Measurements from ENCODE around the gene CALD1. TPM values are rescaled to one million over a fixed set of nuclear protein-coding genes. Genes with fewer than 3 reads are reported as not detected.
A peak's percentile ranks its signal among the peaks of the same experiment; 100 is the strongest.

Gene CALD1
- polyA plus RNA-seq, 1 donor from 2014 or later, result 8.0 TPM

DNA sequence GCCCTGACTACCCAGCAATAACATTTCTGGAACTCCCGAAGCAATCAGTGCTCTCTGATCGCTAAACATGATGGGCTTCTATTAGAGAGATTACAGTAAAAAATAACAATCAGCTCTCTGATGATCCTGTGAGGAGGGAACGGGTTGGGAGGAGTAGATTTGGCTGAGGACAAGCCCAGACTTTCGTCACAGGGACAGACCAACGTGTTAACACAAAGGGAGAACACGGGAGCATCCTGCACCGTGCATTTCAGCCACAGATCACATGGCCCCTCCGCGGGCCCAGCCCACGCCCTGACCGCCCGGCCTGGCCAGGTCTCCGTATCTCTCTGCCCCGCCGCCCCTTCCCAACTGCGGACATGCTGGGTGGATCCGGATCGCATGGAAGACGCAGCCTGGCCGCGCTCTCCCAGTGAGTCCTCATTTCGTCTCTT, 111.8 kb downstream of the CALD1 start:
- TF ChIP-seq MXI1 (conservative IDR thresholded peaks at IDR 0.05; ENCODE audit: poor library complexity, severe bottlenecking), result peak; percentile 54
- no peak for TF ChIP-seq RAD21 (conservative IDR thresholded peaks at IDR 0.05)
- peak overlapping the region; percentile 42 for H3K4me2 ChIP-seq (ENCODE audit: low read length)
- H3K9me3 ChIP-seq (ENCODE audit: low read length), result no peaks in the 10 kb centered on the region
- H3K9ac ChIP-seq (ENCODE audit: low read length), result peak overlapping the region; percentile 65
- H3F3A ChIP-seq (ENCODE audit: insufficient read depth, low read length, poor library complexity, severe bottlenecking), result no peaks in the 10 kb centered on the region
- H3K9me2 ChIP-seq (ENCODE audit: insufficient read depth, low read length), result no peaks in the 10 kb centered on the region
- no peaks in the 10 kb centered on the region for H3K27me3 ChIP-seq (ENCODE audit: insufficient read depth, low read depth, low read length)
- H3K36me3 ChIP-seq (ENCODE audit: insufficient read depth, low read length), result no peaks in the 10 kb centered on the region
- no peaks in the 10 kb centered on the region for H4K20me1 ChIP-seq (ENCODE audit: insufficient read depth)
- H2AFZ ChIP-seq (ENCODE audit: low read depth, low read length), result peak overlapping the region; percentile 71
- H3K27ac ChIP-seq (ENCODE audit: low read length), result no peak overlapping the region
- peak overlapping the region; percentile 73 for H3K4me3 ChIP-seq (ENCODE audit: low read length)
- no peaks in the 10 kb centered on the region for H3K79me2 ChIP-seq (replicated peaks; ENCODE audit: insufficient read depth, low read length)

DNA sequence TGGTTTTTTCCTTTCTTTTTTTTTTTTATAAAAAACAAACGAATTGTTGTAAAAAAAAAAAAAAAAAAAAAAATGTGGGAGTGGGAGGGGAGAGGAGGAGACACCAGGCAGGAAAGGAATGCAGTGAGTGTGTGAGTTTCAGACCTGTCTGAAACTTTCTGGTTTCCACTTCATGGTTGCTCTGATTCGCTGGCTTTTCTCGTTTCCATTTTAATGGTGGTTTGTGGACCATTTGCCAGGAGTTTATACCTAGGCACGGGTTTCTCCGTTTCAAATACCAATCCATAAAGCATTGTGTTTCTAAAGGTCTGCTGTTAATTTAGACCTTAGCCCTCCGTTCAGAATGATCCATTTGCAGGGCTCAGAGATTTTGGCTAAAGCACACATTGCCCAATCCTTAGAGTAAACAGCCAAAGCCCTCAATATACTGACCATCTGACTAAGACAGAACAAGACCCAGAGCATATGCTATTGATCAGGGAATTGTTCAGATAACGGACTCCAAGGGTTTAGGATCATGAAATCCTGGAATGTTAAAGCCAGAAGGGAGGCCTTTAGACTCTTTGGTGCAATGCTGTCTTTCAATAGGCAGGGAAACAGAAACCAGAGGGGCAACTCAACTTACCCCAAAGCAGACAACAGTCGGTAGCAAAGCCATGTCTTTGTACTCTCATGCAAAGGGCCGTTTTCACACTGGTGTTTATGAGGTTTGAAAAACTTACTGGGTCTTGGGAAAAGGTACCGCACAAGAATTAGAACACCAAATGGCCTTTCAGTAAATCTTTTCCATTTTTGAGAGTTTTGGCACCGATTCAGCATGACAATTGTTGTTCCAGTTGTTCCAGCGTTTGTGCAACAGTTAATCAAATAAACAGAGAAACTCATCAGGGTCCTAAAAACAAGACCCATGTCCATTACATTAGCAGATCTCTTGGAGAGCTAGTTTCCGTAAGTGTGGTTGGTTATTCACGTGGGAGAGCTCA, 112.6 kb downstream of the CALD1 start:
- no peaks in the 10 kb centered on the region for H3K79me2 ChIP-seq (replicated peaks; ENCODE audit: insufficient read depth, low read length)
- TF ChIP-seq RAD21 (conservative IDR thresholded peaks at IDR 0.05) (no peak), POLR2AphosphoS5 (IDR thresholded peaks at IDR 0.05) (no peak), SMC3 (conservative IDR thresholded peaks at IDR 0.05; ENCODE audit: poor library complexity) (no peak), EZH2 (IDR thresholded peaks at IDR 0.05; ENCODE audit: borderline replicate concordance, insufficient read depth, low read length, poor library complexity, severe bottlenecking) (no peak)
- peak overlapping the region; percentile 65 for H3K9ac ChIP-seq (ENCODE audit: low read length)
- H3F3A ChIP-seq (ENCODE audit: insufficient read depth, low read length, poor library complexity, severe bottlenecking), result no peaks in the 10 kb centered on the region
- H3K36me3 ChIP-seq (ENCODE audit: insufficient read depth, low read length), result no peaks in the 10 kb centered on the region
- peak overlapping the region; percentile 71 for H2AFZ ChIP-seq (ENCODE audit: low read depth, low read length)
- H3K9me3 ChIP-seq (ENCODE audit: low read length), result no peaks in the 10 kb centered on the region
- H4K20me1 ChIP-seq (ENCODE audit: insufficient read depth), result no peaks in the 10 kb centered on the region
- H3K9me2 ChIP-seq (ENCODE audit: insufficient read depth, low read length), result no peaks in the 10 kb centered on the region
- H3K27me3 ChIP-seq (ENCODE audit: insufficient read depth, low read depth, low read length), result no peaks in the 10 kb centered on the region
- no peak overlapping the region for H3K27ac ChIP-seq (ENCODE audit: low read length)
- peak overlapping the region; percentile 73 for H3K4me3 ChIP-seq (ENCODE audit: low read length)
- peak overlapping the region; percentile 42 for H3K4me2 ChIP-seq (ENCODE audit: low read length)

DNA sequence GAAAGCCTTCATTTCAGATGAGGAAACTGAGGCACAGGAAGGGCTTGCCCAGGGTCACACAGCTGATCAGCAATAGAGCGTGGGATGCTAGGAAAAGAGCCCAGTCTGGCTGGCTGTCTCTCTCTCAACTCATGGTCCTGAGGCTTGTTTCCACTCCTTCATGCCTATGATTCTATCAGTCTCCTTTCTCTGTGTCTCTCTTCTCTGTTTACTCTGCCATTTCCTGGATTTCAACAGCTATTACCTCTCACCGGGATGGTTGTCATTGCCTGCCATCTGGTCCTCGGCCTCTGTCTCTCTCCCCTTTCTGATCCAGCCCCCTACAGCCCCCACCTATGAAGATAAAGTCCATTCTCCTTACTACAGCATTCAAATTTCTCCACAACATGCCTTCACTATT, 113.5 kb downstream of the CALD1 start:
- Histone ChIP-seq H3K9me2 (ENCODE audit: insufficient read depth, low read length) (no peaks in the 10 kb centered on the region), H3K36me3 (ENCODE audit: insufficient read depth, low read length) (no peaks in the 10 kb centered on the region), H3K9me3 (ENCODE audit: low read length) (no peaks in the 10 kb centered on the region), H3F3A (ENCODE audit: insufficient read depth, low read length, poor library complexity, severe bottlenecking) (no peaks in the 10 kb centered on the region), H3K4me3 (ENCODE audit: low read length) (peak overlapping the region; percentile 73), H3K27me3 (ENCODE audit: insufficient read depth, low read depth, low read length) (no peaks in the 10 kb centered on the region), H2AFZ (ENCODE audit: low read depth, low read length) (no peak overlapping the region), H4K20me1 (ENCODE audit: insufficient read depth) (no peaks in the 10 kb centered on the region), H3K4me2 (ENCODE audit: low read length) (no peak overlapping the region), H3K9ac (ENCODE audit: low read length) (no peak overlapping the region), H3K79me2 (replicated peaks; ENCODE audit: insufficient read depth, low read length) (no peaks in the 10 kb centered on the region), H3K27ac (ENCODE audit: low read length) (no peak overlapping the region)
- TF ChIP-seq SMC3 (conservative IDR thresholded peaks at IDR 0.05; ENCODE audit: poor library complexity), result no peak
- TF ChIP-seq EP300 (conservative IDR thresholded peaks at IDR 0.05; ENCODE audit: poor library complexity, severe bottlenecking), result no peak
- TF ChIP-seq, protein P1, sequence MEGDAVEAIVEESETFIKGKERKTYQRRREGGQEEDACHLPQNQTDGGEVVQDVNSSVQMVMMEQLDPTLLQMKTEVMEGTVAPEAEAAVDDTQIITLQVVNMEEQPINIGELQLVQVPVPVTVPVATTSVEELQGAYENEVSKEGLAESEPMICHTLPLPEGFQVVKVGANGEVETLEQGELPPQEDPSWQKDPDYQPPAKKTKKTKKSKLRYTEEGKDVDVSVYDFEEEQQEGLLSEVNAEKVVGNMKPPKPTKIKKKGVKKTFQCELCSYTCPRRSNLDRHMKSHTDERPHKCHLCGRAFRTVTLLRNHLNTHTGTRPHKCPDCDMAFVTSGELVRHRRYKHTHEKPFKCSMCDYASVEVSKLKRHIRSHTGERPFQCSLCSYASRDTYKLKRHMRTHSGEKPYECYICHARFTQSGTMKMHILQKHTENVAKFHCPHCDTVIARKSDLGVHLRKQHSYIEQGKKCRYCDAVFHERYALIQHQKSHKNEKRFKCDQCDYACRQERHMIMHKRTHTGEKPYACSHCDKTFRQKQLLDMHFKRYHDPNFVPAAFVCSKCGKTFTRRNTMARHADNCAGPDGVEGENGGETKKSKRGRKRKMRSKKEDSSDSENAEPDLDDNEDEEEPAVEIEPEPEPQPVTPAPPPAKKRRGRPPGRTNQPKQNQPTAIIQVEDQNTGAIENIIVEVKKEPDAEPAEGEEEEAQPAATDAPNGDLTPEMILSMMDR (IDR thresholded peaks at IDR 0.05; ENCODE audit: poor library complexity, severe bottlenecking), result no peak
- TF ChIP-seq EZH2 (IDR thresholded peaks at IDR 0.05; ENCODE audit: borderline replicate concordance, insufficient read depth, low read length, poor library complexity, severe bottlenecking), result no peak
- TF ChIP-seq RAD21 (conservative IDR thresholded peaks at IDR 0.05), result no peak
- no peak for TF ChIP-seq TAF1 (IDR thresholded peaks at IDR 0.05; ENCODE audit: low read depth)
- TF ChIP-seq POLR2AphosphoS5 (IDR thresholded peaks at IDR 0.05), result no peak
- TF ChIP-seq, protein P2, sequence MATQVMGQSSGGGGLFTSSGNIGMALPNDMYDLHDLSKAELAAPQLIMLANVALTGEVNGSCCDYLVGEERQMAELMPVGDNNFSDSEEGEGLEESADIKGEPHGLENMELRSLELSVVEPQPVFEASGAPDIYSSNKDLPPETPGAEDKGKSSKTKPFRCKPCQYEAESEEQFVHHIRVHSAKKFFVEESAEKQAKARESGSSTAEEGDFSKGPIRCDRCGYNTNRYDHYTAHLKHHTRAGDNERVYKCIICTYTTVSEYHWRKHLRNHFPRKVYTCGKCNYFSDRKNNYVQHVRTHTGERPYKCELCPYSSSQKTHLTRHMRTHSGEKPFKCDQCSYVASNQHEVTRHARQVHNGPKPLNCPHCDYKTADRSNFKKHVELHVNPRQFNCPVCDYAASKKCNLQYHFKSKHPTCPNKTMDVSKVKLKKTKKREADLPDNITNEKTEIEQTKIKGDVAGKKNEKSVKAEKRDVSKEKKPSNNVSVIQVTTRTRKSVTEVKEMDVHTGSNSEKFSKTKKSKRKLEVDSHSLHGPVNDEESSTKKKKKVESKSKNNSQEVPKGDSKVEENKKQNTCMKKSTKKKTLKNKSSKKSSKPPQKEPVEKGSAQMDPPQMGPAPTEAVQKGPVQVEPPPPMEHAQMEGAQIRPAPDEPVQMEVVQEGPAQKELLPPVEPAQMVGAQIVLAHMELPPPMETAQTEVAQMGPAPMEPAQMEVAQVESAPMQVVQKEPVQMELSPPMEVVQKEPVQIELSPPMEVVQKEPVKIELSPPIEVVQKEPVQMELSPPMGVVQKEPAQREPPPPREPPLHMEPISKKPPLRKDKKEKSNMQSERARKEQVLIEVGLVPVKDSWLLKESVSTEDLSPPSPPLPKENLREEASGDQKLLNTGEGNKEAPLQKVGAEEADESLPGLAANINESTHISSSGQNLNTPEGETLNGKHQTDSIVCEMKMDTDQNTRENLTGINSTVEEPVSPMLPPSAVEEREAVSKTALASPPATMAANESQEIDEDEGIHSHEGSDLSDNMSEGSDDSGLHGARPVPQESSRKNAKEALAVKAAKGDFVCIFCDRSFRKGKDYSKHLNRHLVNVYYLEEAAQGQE (IDR thresholded peaks at IDR 0.05; ENCODE audit: borderline replicate concordance), result no peak
- TF ChIP-seq MXI1 (conservative IDR thresholded peaks at IDR 0.05; ENCODE audit: poor library complexity, severe bottlenecking), result no peak
